ENCODE measurements around the gene CASK. TPM values are rescaled to one million over a fixed set of nuclear protein-coding genes. Genes with fewer than 3 reads are reported as not detected.

The CASK gene
- total and polyA plus RNA-seq, 2 of the 13 experiments (the other 11 are each of a cell fraction or from before 2014, with no cell fraction given), result 14.5 to 16.0 TPM

DNA sequence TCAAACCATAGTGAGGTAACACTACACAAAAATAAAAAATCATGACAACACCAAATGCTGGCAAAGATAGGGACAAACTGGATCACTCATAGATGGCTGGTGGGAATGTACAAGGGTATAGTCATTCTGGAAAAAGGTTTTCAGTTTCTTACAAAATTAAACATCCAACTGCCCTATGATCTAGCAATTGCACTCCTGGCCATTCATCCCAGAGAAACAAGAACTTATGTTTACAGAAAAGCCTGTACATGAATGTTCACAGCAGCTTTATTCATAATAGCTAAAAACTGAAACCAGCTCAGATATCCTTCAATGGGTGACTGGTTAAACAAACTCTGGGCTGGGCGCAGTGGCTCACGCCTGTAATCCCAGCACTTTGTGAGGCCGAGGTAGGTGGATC, 432.9 kb downstream of the CASK start:
- ATAC-seq (no peak), FAIRE-seq (peak; percentile 72), DNase-seq (ENCODE audit: low spot score) (no peak)
- WGBS (ENCODE audit: low lambda C conversion rate), result 0% methylated on average over 1 of the region's 3 CpGs
- H3K9ac ChIP-seq (ENCODE audit: insufficient read depth, low read depth, low read length), result no peak overlapping the region
- ChIA-PET CTCF (ENCODE audit: low intra/inter-chr PET ratio, low total read pairs) (no interaction called here), POLR2A (no interaction called here)
- no peak overlapping the region for H3K4me2 ChIP-seq (ENCODE audit: low read depth, low read length)
- no peaks in the 10 kb centered on the region for H3K79me2 ChIP-seq (ENCODE audit: insufficient read depth, low read length)
- intact Hi-C loops (cut with micrococcal nuclease; ENCODE audit: unreplicated experiment), result no loop called here
- no peak overlapping the region for H3K4me3 ChIP-seq (replicated peaks in 1 of 3; ENCODE audit: insufficient read depth in 1 of 3, low read depth in 2 of 3, low read length in 3 of 3)
- in situ Hi-C loops (cut with HindIII; ENCODE audit: extremely low pct_ligation_motif_present, low pct_unique_long_range_greater_than_20kb), result no loop called here
- no peak overlapping the region for H2AFZ ChIP-seq (ENCODE audit: low read length)
- TF ChIP-seq SRF (IDR thresholded peaks at IDR 0.05; ENCODE audit: low read depth, low read length) (no peak), RBAK (CRISPR knock-in tag; IDR thresholded peaks at IDR 0.05) (no peak), REXO4 (CRISPR knock-in tag; IDR thresholded peaks at IDR 0.05; ENCODE audit: borderline replicate concordance) (no peak), KDM5B (CRISPR knock-in tag; IDR thresholded peaks at IDR 0.05; ENCODE audit: borderline replicate concordance) (no peak), ONECUT2 (CRISPR knock-in tag; IDR thresholded peaks at IDR 0.05) (no peak), TAF15 (IDR thresholded peaks at IDR 0.05; ENCODE audit: low read depth, low read length, poor library complexity, severe bottlenecking) (no peak), RORA (CRISPR knock-in tag; IDR thresholded peaks at IDR 0.05) (no peak), NCOA1 (CRISPR knock-in tag; IDR thresholded peaks at IDR 0.05) (no peak), ZSCAN12 (CRISPR knock-in tag; IDR thresholded peaks at IDR 0.05) (no peak), ZNF350 (CRISPR knock-in tag; IDR thresholded peaks at IDR 0.05; ENCODE audit: borderline replicate concordance, low read depth) (no peak), ZMYM2 (CRISPR knock-in tag; IDR thresholded peaks at IDR 0.05) (no peak), NAIF1 (CRISPR knock-in tag; IDR thresholded peaks at IDR 0.05; ENCODE audit: borderline replicate concordance) (no peak)
- TF ChIP-seq, protein P1, sequence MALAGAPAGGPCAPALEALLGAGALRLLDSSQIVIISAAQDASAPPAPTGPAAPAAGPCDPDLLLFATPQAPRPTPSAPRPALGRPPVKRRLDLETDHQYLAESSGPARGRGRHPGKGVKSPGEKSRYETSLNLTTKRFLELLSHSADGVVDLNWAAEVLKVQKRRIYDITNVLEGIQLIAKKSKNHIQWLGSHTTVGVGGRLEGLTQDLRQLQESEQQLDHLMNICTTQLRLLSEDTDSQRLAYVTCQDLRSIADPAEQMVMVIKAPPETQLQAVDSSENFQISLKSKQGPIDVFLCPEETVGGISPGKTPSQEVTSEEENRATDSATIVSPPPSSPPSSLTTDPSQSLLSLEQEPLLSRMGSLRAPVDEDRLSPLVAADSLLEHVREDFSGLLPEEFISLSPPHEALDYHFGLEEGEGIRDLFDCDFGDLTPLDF (CRISPR knock-in tag; IDR thresholded peaks at IDR 0.05), result no peak
- TF ChIP-seq, protein P2, sequence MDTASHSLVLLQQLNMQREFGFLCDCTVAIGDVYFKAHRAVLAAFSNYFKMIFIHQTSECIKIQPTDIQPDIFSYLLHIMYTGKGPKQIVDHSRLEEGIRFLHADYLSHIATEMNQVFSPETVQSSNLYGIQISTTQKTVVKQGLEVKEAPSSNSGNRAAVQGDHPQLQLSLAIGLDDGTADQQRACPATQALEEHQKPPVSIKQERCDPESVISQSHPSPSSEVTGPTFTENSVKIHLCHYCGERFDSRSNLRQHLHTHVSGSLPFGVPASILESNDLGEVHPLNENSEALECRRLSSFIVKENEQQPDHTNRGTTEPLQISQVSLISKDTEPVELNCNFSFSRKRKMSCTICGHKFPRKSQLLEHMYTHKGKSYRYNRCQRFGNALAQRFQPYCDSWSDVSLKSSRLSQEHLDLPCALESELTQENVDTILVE (CRISPR knock-in tag; IDR thresholded peaks at IDR 0.05), result no peak
- TF ChIP-seq, protein P3, sequence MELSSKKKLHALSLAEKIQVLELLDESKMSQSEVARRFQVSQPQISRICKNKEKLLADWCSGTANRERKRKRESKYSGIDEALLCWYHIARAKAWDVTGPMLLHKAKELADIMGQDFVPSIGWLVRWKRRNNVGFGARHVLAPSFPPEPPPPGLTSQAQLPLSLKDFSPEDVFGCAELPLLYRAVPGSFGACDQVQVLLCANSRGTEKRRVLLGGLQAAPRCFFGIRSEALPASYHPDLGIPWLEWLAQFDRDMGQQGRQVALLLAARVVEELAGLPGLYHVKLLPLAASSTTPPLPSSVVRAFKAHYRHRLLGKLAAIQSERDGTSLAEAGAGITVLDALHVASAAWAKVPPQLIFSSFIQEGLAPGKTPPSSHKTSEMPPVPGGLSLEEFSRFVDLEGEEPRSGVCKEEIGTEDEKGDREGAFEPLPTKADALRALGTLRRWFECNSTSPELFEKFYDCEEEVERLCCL (CRISPR knock-in tag; IDR thresholded peaks at IDR 0.05; ENCODE audit: borderline replicate concordance), result no peak
- H4K20me1 ChIP-seq (ENCODE audit: insufficient read depth, low read length), result no peaks in the 10 kb centered on the region
- BruUV-seq (replicated peaks), result no TSS peak
- H3K36me3 ChIP-seq (replicated peaks in 1 of 2; ENCODE audit: control insufficient read depth in 1 of 2, insufficient read depth in 2 of 2, low read length in 2 of 2), result no peaks in the 10 kb centered on the region
- no peaks in the 10 kb centered on the region for H3K9me3 ChIP-seq (ENCODE audit: low read length)
- no peaks in the 10 kb centered on the region for H3K27me3 ChIP-seq (ENCODE audit: control insufficient read depth in 1 of 2, insufficient read depth in 2 of 2, low read length in 2 of 2)
- H3K4me1 ChIP-seq (ENCODE audit: insufficient read depth, low read length), result no peaks in the 10 kb centered on the region
- H3K27ac ChIP-seq (ENCODE audit: extremely low read length, insufficient read depth, low read length), result no peak overlapping the region

Data from HepG2 (cell line).